Fibroblast of the aortic adventitia (primary cell): ENCODE measurements around the gene MCCC2. TPM values are rescaled to one million over a fixed set of nuclear protein-coding genes. Genes with fewer than 3 reads are reported as not detected.
"Not testable (repeated sequence)": the region's sequence is repeated elsewhere in the genome, so short reads cannot be mapped to it uniquely, and the experiment has no call there.

Source experiments
- DNase-seq: peaks from one replicate; pipeline ENCODE4 v3.0.0-alpha.2; 2010; ENCODE audit warnings: low read depth
- H3K4me3 ChIP-seq: 2 replicates; pipeline ENCODE4 v1.5.1; 2011; ENCODE audit warnings: low read depth, mild to moderate bottlenecking, control low read depth, low read length, moderate library complexity
- CTCF ChIP-seq: IDR thresholded peaks from 2 replicates; pipeline ENCODE4 v1.5.1; 2011; ENCODE audit warnings: mild to moderate bottlenecking, low read length, control low read depth, inconsistent platforms; ENCODE audit not compliant: insufficient read depth
- total RNA-seq: library from RNA; depleted of rRNA; stranded (reverse); fragments of >200 nt; gene quantifications from 2 replicates; pipeline ENCODE4 v1.2.3, GENCODE V29; 2012; ENCODE audit warnings: low replicate concordance

MCCC2 gene
- total RNA-seq, 1 donor = 23.3 TPM

- no peak overlapping the region for H3K4me3 ChIP-seq
- DNase-seq = no peak
- TF ChIP-seq CTCF = no peak
Measured at GRCh38 chr5:71632168-71632567, 45.0 kb downstream of the MCCC2 start.

- DNase-seq = peak; percentile 1
- no peak for TF ChIP-seq CTCF
- no peak overlapping the region for H3K4me3 ChIP-seq
Measured at GRCh38 chr5:71633255-71634155, 46.4 kb downstream of the MCCC2 start.

GRCh38 chr5:71637133-71637532, 50.0 kb downstream of the MCCC2 start:
- H3K4me3 ChIP-seq = no peak overlapping the region
- TF ChIP-seq CTCF = no peak
- DNase-seq = no peak

- no peak for DNase-seq
- H3K4me3 ChIP-seq = no peak overlapping the region
- TF ChIP-seq CTCF = no peak
Measured at GRCh38 chr5:71640408-71640807, 53.3 kb downstream of the MCCC2 start.

GRCh38 chr5:71645030-71645429, 57.9 kb downstream of the MCCC2 start:
- no peak for TF ChIP-seq CTCF

GRCh38 chr5:71650940-71651339, 63.8 kb downstream of the MCCC2 start:
- H3K4me3 ChIP-seq, DNase-seq: not testable (repeated sequence)

More at GRCh38 chr5:71645030-71645429, 57.9 kb downstream of the MCCC2 start:
- DNase-seq = no peak
- no peak overlapping the region for H3K4me3 ChIP-seq

- TF ChIP-seq CTCF = no peak
- DNase-seq = no peak
- H3K4me3 ChIP-seq = no peak overlapping the region
Measured at GRCh38 chr5:71651579-71651978, 64.4 kb downstream of the MCCC2 start.
